ENCODE measurements around the gene ARL4C. TPM values are rescaled to one million over a fixed set of nuclear protein-coding genes. Genes with fewer than 3 reads are reported as not detected.
A peak's percentile ranks its signal among the peaks of the same experiment; 100 is the strongest.

Gene ARL4C, protein sequence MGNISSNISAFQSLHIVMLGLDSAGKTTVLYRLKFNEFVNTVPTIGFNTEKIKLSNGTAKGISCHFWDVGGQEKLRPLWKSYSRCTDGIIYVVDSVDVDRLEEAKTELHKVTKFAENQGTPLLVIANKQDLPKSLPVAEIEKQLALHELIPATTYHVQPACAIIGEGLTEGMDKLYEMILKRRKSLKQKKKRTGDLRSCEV
- 10 to 100 TPM; 47.4 to 58.1 (median 56.1) TPM for polyA plus RNA-seq (ENCODE audit: insufficient read length in 4 of 4)

DNA sequence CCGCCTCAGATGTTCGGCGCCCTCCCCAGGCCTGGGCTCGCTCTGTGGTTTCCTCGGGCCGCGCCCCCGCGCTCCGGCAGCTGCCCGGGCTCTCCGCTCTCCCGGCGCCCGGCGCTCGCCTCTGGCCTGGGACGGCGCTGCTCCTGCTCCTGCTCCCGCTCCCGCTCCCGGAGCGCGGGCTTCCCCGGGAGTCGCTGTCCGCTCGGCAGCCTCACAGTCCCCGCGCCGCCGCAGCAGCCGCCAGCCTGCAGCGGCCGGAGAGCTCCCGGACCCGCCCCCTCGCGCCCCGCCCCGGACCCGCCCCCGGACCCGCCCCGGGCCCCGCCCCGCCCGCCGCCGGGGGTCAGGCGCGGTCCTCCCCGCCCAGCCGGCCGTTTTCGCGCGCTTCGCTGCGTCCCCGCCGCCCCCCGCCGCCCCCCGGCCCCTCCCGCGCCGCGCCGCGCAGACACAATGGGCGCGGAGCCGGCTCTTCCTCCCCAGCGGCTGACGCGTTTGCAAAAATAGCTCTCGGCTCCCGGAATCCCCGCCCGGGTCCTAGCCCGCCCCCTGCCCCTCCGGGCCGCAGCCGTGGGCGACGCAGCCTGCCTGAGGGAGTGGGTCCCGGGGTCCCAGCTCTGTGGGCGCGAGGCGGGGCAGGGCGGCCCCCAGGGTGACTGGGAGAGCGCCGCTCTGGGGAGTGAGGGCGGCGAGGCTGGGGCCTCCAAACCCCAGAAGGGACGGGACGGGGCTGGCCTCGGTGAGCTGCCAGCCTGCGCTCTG lies at the start of gene ARL4C:
TSS of gene ARL4C (minus strand) at position 247 of the 759 bp plus-strand sequence. CDS start 495 bp downstream, outside the sequence.
- DNase-seq (ENCODE audit: low read depth in 4 of 4, low spot score in 3 of 4), result peak in 2 of 4 donors; percentile 49 to 52

DNA sequence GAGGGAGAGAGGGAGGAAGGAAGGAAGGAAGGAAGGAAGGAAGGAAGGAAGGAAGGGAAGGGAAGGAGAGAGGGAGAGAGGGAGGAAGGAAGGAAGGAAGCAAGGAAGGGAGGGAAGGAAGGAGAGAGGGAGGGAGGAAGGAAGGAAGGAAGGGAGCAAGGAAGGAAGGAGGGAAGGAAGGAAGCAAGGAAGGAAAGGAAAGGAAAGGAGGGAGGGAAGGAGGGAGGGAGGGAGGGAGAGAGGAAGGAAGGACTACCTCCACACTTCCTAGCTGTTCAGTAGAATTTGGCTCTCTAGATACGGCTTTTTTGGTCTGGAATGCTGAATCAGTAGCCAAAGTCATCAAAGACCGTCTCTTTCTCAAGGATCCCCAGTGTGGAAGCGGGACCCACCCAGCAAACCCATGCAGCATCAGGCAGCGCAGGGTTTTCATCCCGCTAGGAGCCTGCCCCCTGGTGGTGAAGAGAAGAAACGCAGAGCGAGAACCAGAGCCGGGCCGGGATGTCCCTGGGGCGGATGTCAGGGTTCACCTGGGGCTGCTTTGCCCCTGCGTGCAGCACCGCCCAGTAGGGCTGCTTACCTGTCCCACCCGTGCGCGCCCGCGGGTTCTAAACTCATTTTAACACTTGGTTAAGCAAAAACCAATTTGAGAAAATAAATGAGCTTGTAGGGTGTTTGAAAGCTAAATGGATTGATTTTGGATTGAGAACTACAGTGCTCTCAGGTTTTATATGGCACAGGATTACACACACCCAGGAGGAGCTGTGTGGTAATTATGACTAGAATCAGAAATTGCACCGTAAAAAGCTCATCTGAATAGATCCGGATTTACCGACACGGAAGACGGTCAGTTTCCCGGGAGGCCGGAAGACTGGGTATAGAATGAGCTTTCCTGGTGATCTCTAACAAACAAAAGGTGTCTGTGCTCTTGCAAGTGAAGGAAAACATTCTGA lies 48.1 kb upstream of the ARL4C start:
- peak in 3 of 4 donors; percentile 36 to 47 (median 47) for DNase-seq (ENCODE audit: low read depth in 4 of 4, low spot score in 3 of 4)

DNA sequence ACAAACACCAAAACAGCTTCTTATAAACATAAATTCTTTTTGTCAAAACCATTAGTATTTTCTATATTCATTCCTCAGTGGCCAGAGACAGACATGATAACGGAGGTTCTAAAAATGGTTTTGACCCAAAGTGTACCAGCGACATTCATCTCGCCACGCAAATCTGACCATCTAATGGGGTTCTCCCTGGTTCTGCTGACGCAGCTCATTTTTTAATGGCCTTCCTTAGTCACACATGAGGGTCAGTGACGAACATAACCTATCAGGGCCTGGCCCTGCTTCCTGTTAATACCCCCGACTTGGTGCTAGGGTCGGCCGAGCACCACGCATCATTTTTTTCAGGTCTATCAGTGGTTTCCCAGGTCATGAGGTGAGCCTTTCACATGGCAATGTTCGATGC lies 45.9 kb upstream of the ARL4C start:
- no peak for DNase-seq (ENCODE audit: low read depth in 4 of 4, low spot score in 3 of 4)

DNA sequence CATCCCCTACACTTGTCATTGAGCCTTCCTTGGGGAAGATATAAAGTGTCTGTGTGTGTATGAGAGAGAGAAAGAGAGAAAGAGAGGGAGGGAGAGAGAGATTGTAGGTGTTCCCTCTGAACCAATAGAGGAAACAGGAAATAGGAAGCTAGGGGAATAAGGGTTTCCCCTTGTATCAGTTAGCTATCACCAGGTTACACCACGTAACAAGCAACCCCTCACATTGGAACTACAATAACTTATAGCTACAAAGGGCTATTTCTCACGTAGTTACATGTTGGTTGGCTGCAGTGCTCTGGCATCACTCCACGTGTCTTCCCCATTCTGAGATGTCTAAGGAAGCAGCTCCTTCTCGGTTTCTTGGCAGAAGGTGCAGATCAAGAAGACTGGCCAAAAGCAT lies 41.0 kb upstream of the ARL4C start:
- DNase-seq (ENCODE audit: low read depth in 4 of 4, low spot score in 3 of 4), result no peak

DNA sequence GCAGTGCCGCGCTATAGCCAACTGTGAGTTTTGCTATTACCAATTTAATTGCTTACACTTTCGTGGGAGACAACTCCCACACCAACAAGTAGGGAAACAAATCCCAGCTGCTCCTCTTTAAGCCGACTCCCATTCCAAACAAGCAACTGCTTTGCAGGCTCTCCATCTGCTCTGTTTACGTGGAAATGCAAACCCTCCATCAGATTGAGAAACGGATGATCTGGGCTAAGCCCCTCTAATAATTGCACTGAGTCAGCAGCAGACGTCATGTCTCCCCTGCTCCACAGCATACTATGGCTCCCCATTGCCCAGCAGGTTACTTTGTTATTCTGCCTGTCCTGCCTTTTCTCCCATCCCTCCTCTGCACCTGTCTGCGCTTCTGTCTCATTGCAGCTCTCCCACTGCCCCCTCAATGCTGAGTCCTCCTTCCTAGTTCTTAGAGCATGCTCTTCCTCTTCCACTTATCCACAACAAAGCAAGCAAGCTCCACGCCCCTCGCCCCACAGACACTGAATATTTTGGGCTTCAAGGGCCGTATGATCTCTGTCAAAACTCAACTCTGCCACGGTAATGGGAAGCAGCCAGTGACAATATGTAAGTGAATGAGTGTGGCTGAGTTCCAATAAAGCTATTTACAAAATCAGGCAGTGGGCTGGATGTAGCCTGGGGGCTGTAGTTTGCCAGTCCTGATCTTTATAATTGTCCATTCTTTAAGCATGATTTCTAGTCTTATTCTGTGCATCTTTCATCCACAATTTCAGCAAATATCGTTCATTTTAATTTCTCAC lies 39.5 kb upstream of the ARL4C start:
- DNase-seq (ENCODE audit: low read depth in 4 of 4, low spot score in 3 of 4), result no peak

DNA sequence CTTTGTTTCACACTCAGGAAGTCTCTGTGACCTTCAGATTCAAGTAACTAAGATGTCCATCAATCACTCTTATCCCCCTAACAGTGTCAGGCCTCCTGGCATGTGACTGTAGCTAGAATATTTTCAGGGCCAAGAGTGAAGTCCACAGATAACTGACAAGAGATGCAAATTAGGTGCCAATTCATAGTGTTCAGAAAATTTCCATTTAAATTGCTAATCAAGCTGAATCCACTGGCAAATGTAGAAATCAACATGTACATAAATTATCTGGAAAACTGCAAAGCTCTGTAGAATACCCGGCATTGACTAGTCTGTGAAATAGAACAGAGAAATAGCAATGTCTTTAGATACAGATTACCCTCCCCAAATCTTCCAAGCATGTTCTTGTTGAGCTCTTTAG lies 38.6 kb upstream of the ARL4C start:
- DNase-seq (ENCODE audit: low read depth in 4 of 4, low spot score in 3 of 4), result no peak

DNA sequence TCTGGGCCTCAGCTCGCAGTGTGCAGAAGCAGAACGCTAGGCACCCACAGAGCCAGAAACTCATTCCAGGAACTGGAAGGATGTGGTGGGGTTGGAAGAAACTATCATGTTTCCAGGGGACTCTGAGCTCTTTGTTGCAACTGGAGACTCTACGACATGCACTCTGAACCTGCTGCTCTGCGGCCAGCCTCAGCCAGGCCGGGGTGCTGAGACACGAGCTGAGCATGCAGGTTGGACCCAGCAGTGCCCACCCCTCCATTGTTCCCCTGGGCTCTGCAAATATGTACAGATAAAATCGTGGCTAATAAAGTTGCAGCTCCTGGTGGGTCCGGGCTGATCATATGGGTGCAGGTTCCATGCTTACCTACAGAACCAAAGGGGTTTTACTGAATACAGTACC lies 37.6 kb upstream of the ARL4C start:
- DNase-seq (ENCODE audit: low read depth in 4 of 4, low spot score in 3 of 4), result no peak

DNA sequence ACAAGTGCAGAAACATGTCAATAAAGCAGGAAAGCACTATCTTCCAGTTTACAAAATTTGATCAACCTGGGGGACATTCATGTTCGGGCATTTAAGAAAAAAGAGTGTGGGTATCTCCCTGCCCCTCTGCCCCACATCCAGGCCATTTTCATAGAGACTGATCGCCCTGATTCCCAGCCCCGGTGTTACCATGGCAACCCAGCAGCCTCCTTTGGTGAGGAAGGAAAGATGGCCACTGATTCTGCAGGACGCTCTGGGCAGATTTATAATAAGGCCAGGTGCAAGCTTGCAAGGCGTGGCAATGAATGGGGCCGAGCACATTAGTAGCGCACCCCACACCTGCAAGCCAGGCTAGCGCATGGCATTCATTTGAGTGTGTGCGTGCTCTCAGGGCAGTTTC lies 36.7 kb upstream of the ARL4C start:
- no peak for DNase-seq (ENCODE audit: low read depth in 4 of 4, low spot score in 3 of 4)

DNA sequence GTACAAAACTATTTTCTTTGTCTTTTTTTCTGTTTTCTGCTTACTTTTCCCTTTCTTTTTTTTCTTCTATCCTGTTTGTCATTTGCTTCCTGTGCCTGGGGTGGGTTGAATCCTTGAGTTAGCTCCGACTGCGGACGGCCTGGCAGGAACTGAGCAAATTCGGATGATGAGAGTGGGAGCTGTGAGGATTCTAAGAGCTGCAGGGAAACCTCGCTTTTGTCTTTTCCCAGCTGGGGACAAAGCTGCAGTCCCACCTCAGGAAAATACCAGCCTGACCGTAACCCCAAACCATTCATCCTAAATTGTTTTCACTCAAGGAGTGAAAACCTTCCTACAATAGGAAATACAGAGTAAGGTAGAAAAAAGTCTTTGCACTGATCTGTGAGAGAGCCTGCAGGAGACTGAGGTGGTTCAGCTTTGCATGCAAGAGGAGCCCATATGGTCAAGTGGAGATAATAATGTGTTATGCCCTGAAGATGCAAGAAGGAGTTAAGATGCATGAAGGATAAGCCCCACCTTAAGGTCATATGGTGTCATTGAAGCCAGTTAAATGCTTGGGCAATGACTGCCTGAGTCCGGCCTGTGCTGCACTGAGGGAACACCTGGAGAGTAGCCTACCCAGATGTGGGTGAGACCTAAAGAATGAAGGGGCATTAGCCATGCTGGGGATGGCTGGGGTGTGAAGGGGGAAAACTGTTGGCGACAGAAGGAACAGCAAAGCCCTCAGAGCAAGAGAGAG lies 31.7 kb upstream of the ARL4C start:
- no peak for DNase-seq (ENCODE audit: low read depth in 4 of 4, low spot score in 3 of 4)

DNA sequence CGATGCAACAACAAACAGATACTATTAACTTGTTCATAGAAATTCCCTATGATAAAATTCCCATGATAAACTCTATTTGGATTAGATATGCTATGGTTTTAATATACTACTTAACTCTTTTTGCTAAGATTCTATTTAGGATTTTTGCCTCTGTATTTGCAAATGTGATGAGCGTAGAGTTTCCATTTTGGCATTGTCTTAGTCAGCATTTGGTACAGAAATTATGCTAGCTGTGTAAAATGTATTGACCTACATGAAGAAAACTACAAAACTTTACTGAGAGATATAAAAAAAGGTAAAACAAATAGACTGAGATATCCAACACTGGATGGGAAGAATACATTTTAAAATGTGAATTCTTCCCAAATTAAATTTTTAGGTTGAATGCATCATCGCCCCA lies 29.8 kb upstream of the ARL4C start:
- no peak for DNase-seq (ENCODE audit: low read depth in 4 of 4, low spot score in 3 of 4)

DNA sequence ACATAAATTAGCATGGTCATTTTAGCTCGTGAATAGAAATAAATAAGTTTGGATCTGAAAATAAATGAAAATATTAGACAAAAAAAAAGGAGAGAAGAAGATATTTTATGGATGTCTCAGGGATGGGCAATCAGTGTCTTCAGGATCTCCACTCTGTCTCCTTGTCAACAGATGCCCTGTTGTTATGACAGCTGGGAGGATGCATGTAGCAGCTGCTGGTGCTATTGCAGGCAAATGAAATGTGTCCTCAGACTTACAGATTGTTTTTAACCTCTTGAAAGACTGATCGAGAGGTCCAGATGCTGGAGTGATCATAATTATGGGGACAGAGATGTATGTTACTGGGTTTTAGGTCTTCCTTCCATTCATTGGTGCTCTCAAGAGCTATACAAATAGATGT lies 24.7 kb upstream of the ARL4C start:
- no peak for DNase-seq (ENCODE audit: low read depth in 4 of 4, low spot score in 3 of 4)

DNA sequence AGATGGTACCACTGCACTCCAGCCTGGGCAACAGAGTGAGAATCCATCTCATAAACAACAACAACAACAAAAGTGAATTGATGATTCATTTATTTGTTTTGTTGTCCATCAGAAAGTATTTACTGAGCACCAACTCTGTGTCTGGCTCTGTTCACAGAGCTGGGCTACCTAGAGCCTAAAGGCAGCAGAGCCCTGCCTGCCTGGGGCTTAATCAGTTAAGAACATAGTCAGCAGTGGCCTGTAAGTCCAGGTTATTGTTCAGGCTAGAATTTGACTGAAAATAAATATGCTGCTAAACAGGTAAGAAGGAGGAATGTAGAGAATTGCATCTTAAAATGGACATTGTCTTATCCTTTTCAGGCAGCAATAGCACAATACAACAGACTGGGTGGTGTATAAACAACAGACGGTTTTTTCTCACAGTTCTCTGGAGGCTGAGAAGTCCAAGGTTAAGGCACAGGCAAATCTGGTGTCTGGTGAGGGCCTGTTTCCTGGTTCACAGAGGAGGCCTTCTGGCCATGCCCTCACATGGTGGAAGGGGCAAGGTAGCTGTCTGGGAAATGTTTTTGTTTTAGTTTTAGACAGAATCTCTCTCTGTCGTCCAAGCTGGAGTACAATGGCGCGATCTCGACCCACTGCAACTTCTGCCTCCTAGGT lies 22.2 kb upstream of the ARL4C start:
- no peak for DNase-seq (ENCODE audit: low read depth in 4 of 4, low spot score in 3 of 4)

DNA sequence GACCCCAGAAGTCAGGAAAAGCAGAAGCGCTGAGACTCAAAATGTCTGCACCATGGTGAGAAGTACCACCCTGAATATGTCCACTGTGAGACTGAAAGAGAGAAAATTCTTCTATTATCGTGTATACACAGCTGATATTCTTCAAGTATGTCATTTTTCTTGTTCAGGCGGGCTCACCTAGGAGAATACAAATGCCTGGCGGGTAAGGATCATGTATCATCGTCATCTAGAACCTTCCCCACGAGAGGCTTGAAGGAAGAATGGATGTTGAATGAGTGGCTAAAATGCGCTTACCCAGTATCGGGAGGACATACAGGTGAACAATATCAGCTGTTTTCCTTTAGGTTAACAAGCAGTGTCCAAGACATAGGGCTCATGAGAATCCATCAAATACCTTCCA lies 21.1 kb upstream of the ARL4C start:
- DNase-seq (ENCODE audit: low read depth in 4 of 4, low spot score in 3 of 4), result no peak

DNA sequence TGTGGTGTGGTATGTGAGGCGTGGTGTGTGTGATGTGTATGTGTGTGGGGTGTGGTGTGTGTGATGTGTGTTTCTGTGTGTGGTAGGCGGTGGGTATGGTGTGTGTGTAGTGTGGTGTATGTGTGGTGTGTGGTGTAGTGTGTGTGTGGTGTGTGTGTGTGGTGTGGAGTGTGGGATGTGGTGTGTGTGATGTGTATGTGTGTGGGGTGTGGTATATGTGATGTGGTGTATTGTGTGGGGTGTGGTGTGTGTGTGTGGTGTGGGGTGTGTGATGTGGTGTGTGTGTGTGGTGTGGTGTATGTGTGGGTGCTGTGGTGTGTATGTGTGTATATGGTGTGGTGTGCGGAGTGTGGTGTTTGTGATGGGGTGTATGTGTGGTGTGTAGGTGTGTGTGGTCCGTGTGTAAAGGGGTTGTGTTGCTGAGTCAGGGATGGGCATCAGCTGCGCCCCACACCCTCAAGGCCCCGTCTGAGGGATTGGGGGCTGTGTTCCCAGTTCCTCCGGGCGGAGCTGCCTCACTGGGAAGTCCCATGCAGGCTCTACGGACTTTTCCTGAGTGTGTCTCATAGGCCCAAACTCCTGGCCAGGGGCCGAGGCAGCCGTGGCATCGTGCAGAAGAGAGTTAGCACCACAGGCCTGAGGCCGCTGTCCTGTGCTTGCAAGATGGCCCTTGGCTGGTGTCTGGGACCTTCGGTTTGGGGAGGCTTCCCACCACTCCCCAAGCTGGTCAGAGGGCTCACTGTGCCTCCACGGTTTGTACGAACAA lies 18.2 kb upstream of the ARL4C start:
- DNase-seq (ENCODE audit: low read depth in 4 of 4, low spot score in 3 of 4), result no peak

DNA sequence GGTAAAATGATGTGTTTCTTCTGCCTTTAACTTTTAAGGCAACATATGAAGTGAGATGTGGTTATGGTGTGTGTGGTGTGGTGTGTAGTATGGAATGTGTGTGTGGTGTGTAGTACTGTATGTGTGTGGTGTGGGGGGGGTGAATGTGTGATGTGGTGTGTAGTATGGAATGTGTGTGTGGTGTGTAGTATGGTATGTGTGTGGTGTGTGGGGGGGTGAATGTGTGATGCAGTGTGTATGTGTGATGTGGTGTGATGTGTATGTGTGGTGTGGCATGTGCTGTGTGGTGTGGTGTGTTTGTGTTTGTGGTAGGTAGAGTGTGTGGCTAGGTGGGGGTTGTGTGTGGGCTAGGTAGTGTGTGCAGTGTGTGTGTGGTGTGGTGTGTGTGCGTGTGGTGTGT lies 17.2 kb upstream of the ARL4C start:
- no peak for DNase-seq (ENCODE audit: low read depth in 4 of 4, low spot score in 3 of 4)

DNA sequence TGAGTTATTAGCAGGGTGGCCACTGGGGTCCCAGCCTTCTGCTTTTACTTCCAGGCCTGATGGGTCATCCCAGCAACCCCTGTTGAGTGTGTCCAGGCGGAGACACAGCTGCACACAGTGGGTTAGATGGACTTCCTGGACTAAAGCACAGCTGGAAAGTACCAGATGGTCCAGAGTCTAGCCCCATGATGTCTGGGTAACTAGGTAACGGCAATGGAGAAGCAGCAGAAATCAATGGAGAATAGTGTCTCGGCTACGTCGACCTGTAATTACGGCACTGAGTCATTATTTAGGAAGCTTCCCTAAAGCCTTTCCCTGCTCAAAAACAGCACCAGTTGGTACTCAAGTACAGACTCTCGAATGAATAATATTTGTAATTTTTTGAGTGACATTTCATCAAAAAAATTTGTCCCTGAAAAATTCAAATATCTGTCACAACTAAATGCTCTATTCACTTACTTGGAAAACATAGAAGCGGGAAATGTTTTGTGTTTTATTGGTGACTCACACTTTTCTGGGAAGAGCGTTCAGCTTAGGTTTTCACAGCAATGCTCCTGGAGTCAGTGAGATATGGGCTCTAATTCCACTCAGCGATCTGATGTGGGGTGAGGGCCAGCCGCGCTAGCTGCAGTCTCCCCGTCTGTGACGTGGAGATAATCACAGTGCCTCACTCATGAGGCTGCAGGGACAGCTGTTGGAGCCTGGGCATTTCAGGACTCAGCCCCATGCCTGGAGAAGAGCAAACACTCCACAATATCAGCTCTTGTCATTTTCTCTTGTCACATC lies 16.2 kb upstream of the ARL4C start:
- no peak for DNase-seq (ENCODE audit: low read depth in 4 of 4, low spot score in 3 of 4)

DNA sequence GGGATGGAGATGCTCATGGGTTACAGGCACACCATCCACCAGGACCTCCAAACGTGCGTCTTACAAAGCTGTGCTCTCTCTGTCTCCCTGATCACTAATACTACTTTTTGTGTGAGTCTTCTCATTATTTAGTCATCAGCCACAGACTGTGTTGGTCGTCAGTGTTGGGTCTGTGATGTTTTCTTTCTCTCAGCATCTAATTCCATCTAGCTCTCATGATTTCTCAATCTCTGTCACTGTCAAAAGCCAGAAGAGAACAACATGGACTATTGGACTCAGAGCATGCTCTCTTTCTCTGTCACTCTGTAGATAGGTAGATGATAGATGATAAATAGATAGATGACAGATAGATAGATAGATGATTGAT lies 6.0 kb upstream of the ARL4C start:
- DNase-seq (ENCODE audit: low read depth in 4 of 4, low spot score in 3 of 4), result no peak

Measured in right renal pelvis (tissue), 4 donors.